Vagina (tissue), 2 donors: ENCODE data around the gene RAI2. TPM values are rescaled to one million over a fixed set of nuclear protein-coding genes. Genes with fewer than 3 reads are reported as not detected.

Experiments used
- DNase-seq, 2 donors: peaks; one replicate each; pipeline ENCODE4 v3.0.0-alpha.2; 2017; ENCODE audit errors: extremely low spot score in 2 of 2
- H3K27ac ChIP-seq: fragments of 200-600 bp; sonication (generic); one replicate; pipeline ENCODE4 v1.5.1; 2019
- H3K27me3 ChIP-seq: fragments of 200-600 bp; sonication (generic); one replicate; pipeline ENCODE4 v1.5.1; 2019
- H3K36me3 ChIP-seq, 2 donors: fragments of 200-600 bp; sonication (generic); one replicate each; pipeline ENCODE4 v1.5.1; 2017 to 2019
- H3K4me1 ChIP-seq: fragments of 200-600 bp; sonication (generic); one replicate; pipeline ENCODE4 v1.5.1; 2019
- H3K4me3 ChIP-seq, 2 donors: fragments of 200-600 bp; sonication (generic); 1 replicate in 1 of 2; 2 replicates in 1 of 2; pipeline ENCODE4 v1.5.1; 2016 to 2019
- H3K9me3 ChIP-seq: fragments of 200-600 bp; sonication (generic); one replicate; pipeline ENCODE4 v1.5.1; 2019
- CTCF ChIP-seq, 3 experiments: fragments of 450-650 bp in 2 of 3; fragments of 200-600 bp in 1 of 3; sonication (generic) in 1 of 3; IDR thresholded peaks; one replicate each; pipeline ENCODE4 v1.5.1; 2017 to 2019; ENCODE audit warnings: antibody characterized with exemption in 3 of 3, mild to moderate bottlenecking in 2 of 3, moderate library complexity in 2 of 3
- POLR2A ChIP-seq, 2 donors: fragments of 450-650 bp; IDR thresholded peaks; one replicate each; pipeline ENCODE4 v1.6.1; 2017; ENCODE audit warnings: antibody characterized with exemption in 2 of 2, mild to moderate bottlenecking in 2 of 2, moderate library complexity in 2 of 2
- POLR2AphosphoS5 ChIP-seq, 2 donors: sonication (generic); formaldehyde crosslinking; IDR thresholded peaks; one replicate each; pipeline ENCODE4 v1.9.0; 2017; ENCODE audit warnings: antibody characterized with exemption in 2 of 2, mild to moderate bottlenecking in 2 of 2, low read depth in 1 of 2; ENCODE audit not compliant: insufficient read depth in 1 of 2
- intact Hi-C: fragments of 100-400 bp; cut with DNase I; formaldehyde crosslinking; loops from one replicate; pipeline ENCODE4 v1.15.1; 2023
- total RNA-seq: library from RNA; depleted of rRNA; stranded (reverse); fragments of >200 nt; gene quantifications from one replicate; pipeline ENCODE4 v1.2.3, GENCODE V29; 2016

Gene RAI2
- total RNA-seq, 1 donor from 2014 or later: 47.4 TPM

DNA sequence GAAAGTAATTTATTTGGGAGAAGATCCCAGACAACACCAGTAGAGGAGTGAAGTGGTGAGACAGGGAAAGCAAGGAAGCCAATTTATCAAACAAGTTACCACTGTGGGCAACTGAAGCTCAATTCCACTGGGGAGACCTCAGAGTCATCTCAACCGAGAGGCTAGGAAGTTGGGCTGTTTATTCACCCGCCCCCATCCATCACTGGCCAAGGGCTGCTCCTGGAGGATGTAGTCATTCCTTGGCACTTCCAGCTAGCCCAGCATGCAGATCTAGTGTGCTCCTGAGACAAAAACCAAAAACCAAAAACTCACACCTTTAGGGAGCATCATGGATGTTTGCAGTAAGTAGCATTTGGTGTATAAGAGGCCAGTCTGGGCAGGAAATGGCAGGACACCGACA, 47.0 kb downstream of the RAI2 start:
- Histone ChIP-seq H3K4me3 (no peak overlapping the region), H3K9me3 (no peaks in the 10 kb centered on the region), H3K4me1 (peaks cover 27% of the 10 kb centered on the region), H3K27me3 (no peaks in the 10 kb centered on the region), H3K36me3 (no peaks in the 10 kb centered on the region), H3K27ac (peak overlapping the region; percentile 60)
- intact Hi-C loops: no loop called here
- TF ChIP-seq CTCF (IDR thresholded peaks at IDR 0.05) (no peak), POLR2AphosphoS5 (IDR thresholded peaks at IDR 0.05; ENCODE audit: insufficient read depth in 1 of 2, low read depth in 1 of 2) (no peak), POLR2A (IDR thresholded peaks at IDR 0.05) (no peak)
- DNase-seq: no peak

- Histone ChIP-seq H3K4me3 (no peak overlapping the region), H3K4me1 (peaks cover 22% of the 10 kb centered on the region), H3K36me3 (no peaks in the 10 kb centered on the region), H3K9me3 (no peaks in the 10 kb centered on the region), H3K27me3 (no peaks in the 10 kb centered on the region), H3K27ac (peak overlapping the region; percentile 60)
- TF ChIP-seq CTCF (IDR thresholded peaks at IDR 0.05) (no peak), POLR2AphosphoS5 (IDR thresholded peaks at IDR 0.05; ENCODE audit: insufficient read depth in 1 of 2, low read depth in 1 of 2) (no peak), POLR2A (IDR thresholded peaks at IDR 0.05) (no peak)
- DNase-seq: no peak
- intact Hi-C loops: no loop called here
Observed at GRCh38 chrX:17813277-17813676, 47.8 kb downstream of the RAI2 start.

DNA sequence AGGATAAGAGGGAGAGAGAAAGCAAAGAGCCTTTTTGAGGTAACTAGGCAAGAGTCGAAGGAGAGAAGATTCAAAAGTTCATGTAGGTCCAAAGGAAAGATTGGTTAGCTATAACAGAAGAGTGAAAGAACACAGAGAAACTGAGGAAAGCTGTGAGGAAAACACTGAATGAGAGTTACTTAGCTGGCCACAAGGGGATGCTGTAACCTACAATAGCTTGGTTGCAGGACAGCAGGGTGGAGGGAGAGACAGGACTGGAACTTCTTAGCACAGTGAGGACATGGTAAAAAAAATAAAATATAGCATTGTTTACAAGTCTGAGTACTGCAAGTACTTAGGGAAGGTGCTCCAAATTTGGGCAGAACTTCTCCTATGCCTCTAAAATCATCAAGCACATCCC, 48.3 kb downstream of the RAI2 start:
- H3K9me3 ChIP-seq: no peaks in the 10 kb centered on the region
- H3K4me1 ChIP-seq: peaks cover 21% of the 10 kb centered on the region
- no peak overlapping the region for H3K27ac ChIP-seq
- no peak overlapping the region for H3K4me3 ChIP-seq
- no peaks in the 10 kb centered on the region for H3K36me3 ChIP-seq
- intact Hi-C loops: no loop called here
- no peaks in the 10 kb centered on the region for H3K27me3 ChIP-seq
- no peak for DNase-seq
- TF ChIP-seq POLR2A (IDR thresholded peaks at IDR 0.05) (no peak), POLR2AphosphoS5 (IDR thresholded peaks at IDR 0.05; ENCODE audit: insufficient read depth in 1 of 2, low read depth in 1 of 2) (no peak), CTCF (IDR thresholded peaks at IDR 0.05) (peak in 2 of 3 experiments; percentile 43 to 45)

- Histone ChIP-seq H3K4me1 (peaks cover 10% of the 10 kb centered on the region), H3K27ac (no peak overlapping the region), H3K36me3 (no peaks in the 10 kb centered on the region), H3K4me3 (no peak overlapping the region), H3K9me3 (no peaks in the 10 kb centered on the region), H3K27me3 (no peaks in the 10 kb centered on the region)
- TF ChIP-seq POLR2AphosphoS5 (IDR thresholded peaks at IDR 0.05; ENCODE audit: insufficient read depth in 1 of 2, low read depth in 1 of 2): no peak
- no peak for TF ChIP-seq CTCF (IDR thresholded peaks at IDR 0.05)
- TF ChIP-seq POLR2A (IDR thresholded peaks at IDR 0.05): no peak
- intact Hi-C loops: no loop called here
- DNase-seq: no peak
Observed at GRCh38 chrX:17809984-17810383, 51.1 kb downstream of the RAI2 start.

- H3K27me3 ChIP-seq: no peaks in the 10 kb centered on the region
- intact Hi-C loops: no loop called here
- no peak for TF ChIP-seq POLR2A (IDR thresholded peaks at IDR 0.05)
- H3K36me3 ChIP-seq: no peaks in the 10 kb centered on the region
- DNase-seq: no peak
- no peaks in the 10 kb centered on the region for H3K9me3 ChIP-seq
- H3K4me3 ChIP-seq: no peak overlapping the region
- peaks cover 5% of the 10 kb centered on the region for H3K4me1 ChIP-seq
- no peak overlapping the region for H3K27ac ChIP-seq
Observed at GRCh38 chrX:17809273-17809672, 51.8 kb downstream of the RAI2 start.

GRCh38 chrX:17805120-17805519, 56.0 kb downstream of the RAI2 start:
- intact Hi-C loops: no loop called here
- no peaks in the 10 kb centered on the region for H3K27me3 ChIP-seq
- TF ChIP-seq CTCF (IDR thresholded peaks at IDR 0.05) (no peak), POLR2A (IDR thresholded peaks at IDR 0.05) (no peak), POLR2AphosphoS5 (IDR thresholded peaks at IDR 0.05; ENCODE audit: insufficient read depth in 1 of 2, low read depth in 1 of 2) (no peak)
- no peaks in the 10 kb centered on the region for H3K36me3 ChIP-seq
- no peak for DNase-seq
- H3K27ac ChIP-seq: no peak overlapping the region
- no peaks in the 10 kb centered on the region for H3K9me3 ChIP-seq
- no peak overlapping the region for H3K4me3 ChIP-seq
- H3K4me1 ChIP-seq: no peaks in the 10 kb centered on the region
